GM20000 (cell line): ENCODE results near the gene CAPN1.

Experiments
- DNase-seq: peaks from one replicate; pipeline ENCODE4 v3.0.0; 2012; ENCODE audit warnings: low spot score
- TF ChIP-seq, protein P1 (sequence below): IDR thresholded peaks from 2 replicates; pipeline ENCODE4 v1.5.1; 2012; ENCODE audit warnings: mild to moderate bottlenecking, control low read depth; ENCODE audit errors: extremely low read depth, missing control alignments

CAPN1 gene

DNA sequence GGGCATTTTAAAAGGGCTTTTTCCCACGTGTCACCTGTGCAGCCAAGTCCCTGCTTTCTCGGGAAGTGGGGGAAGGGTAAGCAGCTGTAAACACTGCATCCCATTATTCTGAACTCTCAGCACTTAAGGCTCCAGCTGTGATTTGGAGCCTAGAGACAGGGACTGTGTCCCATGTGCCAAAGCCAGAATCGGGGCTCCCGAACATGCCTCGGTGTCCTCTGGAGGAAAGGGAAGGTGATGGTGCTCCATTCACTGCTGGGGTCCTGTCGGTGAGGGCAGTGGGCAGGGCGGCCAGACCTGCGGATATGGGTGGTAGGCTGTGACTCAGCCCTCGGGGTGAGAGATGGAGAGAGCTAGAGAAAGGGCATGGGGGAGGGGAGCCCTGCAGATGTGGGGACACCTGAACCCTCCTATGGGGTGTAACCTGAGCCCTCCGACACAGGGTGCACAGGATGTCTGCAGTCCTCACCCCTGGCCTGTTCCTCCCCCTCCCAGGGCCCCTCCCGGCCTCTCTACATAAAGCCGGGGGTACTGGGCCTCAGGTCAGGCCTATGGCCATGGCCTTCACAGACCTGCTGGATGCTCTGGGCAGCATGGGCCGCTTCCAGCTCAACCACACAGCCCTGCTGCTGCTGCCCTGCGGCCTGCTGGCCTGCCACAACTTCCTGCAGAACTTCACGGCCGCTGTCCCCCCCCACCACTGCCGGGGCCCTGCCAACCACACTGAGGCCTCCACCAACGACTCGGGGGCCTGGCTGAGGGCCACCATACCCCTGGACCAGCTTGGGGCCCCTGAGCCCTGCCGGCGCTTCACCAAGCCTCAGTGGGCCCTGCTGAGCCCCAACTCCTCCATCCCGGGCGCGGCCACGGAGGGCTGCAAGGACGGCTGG, 31.8 kb downstream of the CAPN1 start:
- no peak for DNase-seq
- TF ChIP-seq, protein P1, sequence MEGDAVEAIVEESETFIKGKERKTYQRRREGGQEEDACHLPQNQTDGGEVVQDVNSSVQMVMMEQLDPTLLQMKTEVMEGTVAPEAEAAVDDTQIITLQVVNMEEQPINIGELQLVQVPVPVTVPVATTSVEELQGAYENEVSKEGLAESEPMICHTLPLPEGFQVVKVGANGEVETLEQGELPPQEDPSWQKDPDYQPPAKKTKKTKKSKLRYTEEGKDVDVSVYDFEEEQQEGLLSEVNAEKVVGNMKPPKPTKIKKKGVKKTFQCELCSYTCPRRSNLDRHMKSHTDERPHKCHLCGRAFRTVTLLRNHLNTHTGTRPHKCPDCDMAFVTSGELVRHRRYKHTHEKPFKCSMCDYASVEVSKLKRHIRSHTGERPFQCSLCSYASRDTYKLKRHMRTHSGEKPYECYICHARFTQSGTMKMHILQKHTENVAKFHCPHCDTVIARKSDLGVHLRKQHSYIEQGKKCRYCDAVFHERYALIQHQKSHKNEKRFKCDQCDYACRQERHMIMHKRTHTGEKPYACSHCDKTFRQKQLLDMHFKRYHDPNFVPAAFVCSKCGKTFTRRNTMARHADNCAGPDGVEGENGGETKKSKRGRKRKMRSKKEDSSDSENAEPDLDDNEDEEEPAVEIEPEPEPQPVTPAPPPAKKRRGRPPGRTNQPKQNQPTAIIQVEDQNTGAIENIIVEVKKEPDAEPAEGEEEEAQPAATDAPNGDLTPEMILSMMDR, result no peak

DNA sequence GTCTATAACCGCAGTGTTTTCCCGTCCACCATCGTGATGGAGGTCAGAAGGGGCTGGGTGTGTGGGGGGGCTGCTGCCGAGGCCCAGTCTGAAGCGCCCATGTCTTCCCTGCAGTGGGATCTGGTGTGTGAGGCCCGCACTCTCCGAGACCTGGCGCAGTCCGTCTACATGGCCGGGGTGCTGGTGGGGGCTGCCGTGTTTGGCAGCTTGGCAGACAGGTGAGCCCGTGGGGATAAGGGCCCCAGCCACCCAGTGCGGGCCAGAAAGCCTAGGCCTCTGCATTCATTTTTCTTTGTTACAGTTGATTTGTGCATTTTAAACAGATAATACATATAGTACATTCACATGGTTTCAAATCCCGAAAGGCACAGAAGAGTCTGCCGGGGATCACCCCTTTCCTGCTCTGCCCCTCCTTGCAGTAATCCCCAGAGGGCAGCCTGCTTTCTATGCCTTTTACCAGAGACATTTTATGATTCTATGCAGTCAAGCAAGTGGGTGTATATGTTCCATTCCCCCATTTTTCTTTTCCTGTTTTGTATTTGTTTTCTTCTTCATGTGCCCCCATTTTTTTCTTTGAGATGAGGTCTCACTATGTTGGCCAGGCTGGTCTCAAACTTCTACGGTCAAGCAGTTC, 32.6 kb downstream of the CAPN1 start:
- TF ChIP-seq, protein P1, result no peak
- DNase-seq, result no peak

DNA sequence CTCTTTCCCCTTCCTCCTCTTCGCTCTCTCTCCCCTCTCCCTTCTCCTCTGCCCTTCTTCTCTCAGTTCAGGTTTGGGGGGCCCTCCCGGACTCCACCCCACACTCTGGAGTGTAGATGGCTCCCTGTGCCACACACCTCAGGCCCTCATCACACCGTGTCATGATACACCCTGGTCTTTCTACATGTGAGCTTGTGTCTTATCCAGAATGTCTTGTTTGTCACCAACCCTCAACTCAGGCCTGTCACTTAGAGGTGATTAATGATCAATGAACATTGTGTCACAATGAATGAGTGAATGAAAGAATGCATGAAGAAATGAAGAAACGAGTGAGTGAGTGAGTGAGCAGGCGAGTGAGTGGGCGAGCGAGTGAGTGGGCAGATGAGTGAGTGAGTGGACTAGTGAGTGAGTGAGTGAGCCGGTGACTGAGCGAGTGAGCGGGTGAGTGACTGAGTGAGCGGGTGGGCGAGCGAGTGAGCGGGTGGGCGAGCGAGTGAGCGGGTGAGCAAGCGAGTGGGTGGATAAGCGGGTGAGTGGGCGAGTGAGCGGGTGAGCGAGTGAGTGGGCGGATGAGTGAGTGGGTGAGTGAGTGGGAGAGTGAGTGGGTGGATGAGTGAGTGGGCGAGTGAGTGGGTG, 33.8 kb downstream of the CAPN1 start:
- DNase-seq, result no peak

DNA sequence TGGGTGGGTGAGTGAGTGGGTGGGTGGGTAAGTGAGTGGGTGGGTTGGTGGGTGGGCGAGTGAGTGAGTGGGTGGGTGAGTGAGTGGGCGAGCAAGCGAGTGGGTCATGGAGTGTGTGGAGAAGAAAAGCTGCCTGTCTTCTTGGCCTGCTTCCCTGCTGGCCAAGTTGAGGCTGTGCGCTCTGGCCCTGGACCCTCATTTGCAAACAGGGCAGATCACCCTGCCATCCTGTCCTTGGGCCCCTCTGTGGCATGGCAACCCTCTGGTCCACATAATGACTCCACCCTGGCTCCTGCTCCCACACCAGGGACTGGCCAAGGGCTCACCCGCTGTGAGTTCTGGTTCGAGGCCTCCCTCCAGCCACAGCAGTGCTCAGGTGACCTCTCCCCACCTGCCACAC, 35.1 kb downstream of the CAPN1 start:
- peak; percentile 13 for DNase-seq
- TF ChIP-seq, protein P1, result no peak

More for the DNA sequence above, 33.8 kb downstream of the CAPN1 start:
- TF ChIP-seq, protein P1, result no peak

DNA sequence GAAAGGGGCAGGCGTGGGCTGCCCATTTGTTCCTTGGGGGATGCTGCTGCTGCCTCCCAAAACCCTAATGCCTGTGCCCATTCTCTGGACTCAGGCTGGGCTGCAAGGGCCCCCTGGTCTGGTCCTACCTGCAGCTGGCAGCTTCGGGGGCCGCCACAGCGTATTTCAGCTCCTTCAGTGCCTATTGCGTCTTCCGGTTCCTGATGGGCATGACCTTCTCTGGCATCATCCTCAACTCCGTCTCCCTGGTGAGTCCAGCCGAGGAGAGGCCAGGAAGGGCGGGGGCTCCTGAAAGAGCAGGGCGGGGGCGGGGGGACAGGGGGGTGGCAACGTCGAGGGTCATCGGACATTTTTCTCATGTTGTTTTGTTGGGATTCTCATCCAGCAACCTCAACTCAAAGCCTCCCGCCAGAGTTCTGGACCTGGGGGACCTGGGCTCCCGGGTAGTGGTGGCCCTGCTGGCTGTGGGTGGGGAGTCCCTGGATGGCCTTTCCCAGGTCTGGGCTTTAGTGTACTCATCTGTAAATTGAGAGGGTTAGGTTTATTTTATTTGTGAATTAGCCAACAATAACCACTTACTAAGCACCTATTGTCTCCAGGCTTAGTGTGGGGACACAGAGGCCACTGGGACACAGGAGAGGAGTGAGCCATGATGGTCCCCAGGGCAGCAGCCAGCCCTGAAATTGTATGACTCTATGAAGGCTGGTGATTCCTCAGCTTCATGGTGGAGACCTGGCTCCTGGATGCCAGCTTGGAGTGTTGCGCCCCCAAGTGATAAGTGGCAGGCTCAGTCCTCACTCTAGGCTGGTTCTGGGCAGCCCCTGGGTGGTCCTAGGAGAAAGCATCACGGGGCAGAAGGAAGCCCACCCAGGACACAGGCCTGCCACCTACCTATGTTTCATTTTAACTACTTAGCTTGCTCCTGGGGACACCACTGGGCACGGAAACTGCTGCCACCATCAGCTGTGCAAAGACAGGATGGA, 36.0 kb downstream of the CAPN1 start:
- TF ChIP-seq, protein P1, result no peak
- no peak for DNase-seq

DNA sequence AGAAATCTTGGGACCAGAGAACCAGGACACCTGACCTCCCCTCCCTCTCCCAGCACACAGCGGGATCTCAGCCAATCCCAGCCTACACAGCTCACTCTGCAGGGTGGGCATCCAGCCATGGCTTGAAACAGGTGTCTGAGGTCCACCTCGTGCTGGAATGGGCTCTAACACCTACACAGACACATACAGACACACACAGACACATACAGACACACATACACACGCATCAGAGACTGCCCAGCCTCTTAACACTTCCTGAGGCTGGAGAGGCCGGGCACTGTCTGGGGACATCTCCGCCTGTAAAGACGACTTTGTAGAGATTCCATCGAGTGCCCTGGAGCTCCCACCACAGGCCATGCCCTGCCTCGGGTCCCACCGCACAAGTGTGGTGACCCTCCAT, 36.7 kb downstream of the CAPN1 start:
- TF ChIP-seq, protein P1, result no peak
- no peak for DNase-seq
